Measurements from ENCODE around the gene TRPV6.

DNA sequence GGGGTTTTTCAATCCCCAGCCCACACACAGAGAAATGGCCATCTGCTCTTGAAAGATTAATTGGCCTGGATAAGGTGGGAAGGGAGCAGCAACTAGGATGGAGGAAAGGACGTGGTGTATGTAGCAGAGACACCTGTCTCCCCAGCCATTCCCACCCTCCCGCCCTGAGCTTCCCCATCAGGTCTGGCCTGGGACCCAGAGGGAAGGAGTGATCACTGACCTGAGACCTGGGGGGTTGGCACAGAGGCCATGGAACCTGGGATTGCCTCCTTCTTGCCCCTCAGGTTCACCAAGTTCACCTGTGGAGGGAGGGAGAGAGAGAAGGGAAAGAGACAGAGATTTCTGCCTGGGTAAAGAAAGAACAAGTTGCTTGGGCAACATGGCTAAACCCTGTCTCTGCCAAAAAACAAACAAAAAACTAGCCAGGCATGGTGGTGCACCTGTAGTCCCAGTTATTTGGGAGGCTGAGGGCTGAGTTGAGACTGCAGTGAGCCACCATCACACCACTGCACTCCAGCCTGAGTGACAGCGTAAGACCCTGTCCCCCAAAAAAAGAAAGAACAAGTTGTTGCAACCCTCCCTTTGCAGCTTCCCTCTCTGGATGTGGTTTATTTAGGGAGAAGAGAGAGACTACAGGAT is 11.3 kb upstream of the TRPV6 start:
- no peak for TF ChIP-seq CTCF (IDR thresholded peaks at IDR 0.05)
- TF ChIP-seq EP300 (IDR thresholded peaks at IDR 0.05; ENCODE audit: low read depth), result no peak
